H1 (cell line): Measurements from ENCODE around the gene GHRH. TPM values are rescaled to one million over a fixed set of nuclear protein-coding genes. Genes with fewer than 3 reads are reported as not detected.

Experiments
- CTCF ChIA-PET: fragments of 300-600 bp; sonication (Branson Sonifier 250); formaldehyde crosslinking; loops from one replicate; lab custom pipeline; 2021; ENCODE audit not compliant: partially characterized antibody; lab: Charles Lee
- POLR2A ChIA-PET: fragments of 300-600 bp; sonication (Branson Sonifier 250); formaldehyde crosslinking; loops from one replicate; lab custom pipeline; 2021; ENCODE audit warnings: inconsistent platforms; ENCODE audit not compliant: partially characterized antibody; lab: Charles Lee
- DNase-seq, 2 experiments: peaks; one replicate each; pipeline versions ENCODE4 v3.0.0 to v3.0.0-alpha.2; 2010 to 2022; ENCODE audit warnings: low spot score in 2 of 2, low read depth in 1 of 2, mixed read lengths in 1 of 2
- FAIRE-seq: peaks from 2 replicates; lab custom pipeline; 2011; peaks lifted over from hg19 to GRCh38; lab: Jason Lieb, UNC
- H2AFZ ChIP-seq: 2 replicates; pipeline ENCODE4 v1.8.1; 2012; ENCODE audit warnings: low read length, inconsistent platforms
- H2AK5ac ChIP-seq: 2 replicates; pipeline ENCODE4 v1.6.1; 2013; ENCODE audit warnings: low read depth, low read length
- H2BK120ac ChIP-seq: replicated peaks from 2 replicates; pipeline ENCODE3; 2013; ENCODE audit warnings: low read depth, low read length, inconsistent platforms
- H2BK12ac ChIP-seq: 2 replicates; pipeline ENCODE4 v1.6.1; 2013; ENCODE audit warnings: low read depth, low read length
- H2BK15ac ChIP-seq: 2 replicates; pipeline ENCODE4 v1.6.1; 2013; ENCODE audit warnings: low read length
- H2BK20ac ChIP-seq: 2 replicates; pipeline ENCODE4 v1.6.1; 2013; ENCODE audit warnings: low read length
- H2BK5ac ChIP-seq: 2 replicates; pipeline ENCODE4 v1.6.1; 2013; ENCODE audit warnings: low read depth, low read length
- H3K14ac ChIP-seq: 2 replicates; pipeline ENCODE4 v1.6.1; 2013; ENCODE audit warnings: inconsistent platforms; ENCODE audit not compliant: insufficient read length
- H3K18ac ChIP-seq: 2 replicates; pipeline ENCODE4 v1.6.1; 2013; ENCODE audit warnings: low read length; ENCODE audit errors: extremely low read depth
- H3K23ac ChIP-seq: 2 replicates; pipeline ENCODE4 v1.6.1; 2013; ENCODE audit warnings: inconsistent platforms; ENCODE audit not compliant: insufficient read length
- H3K23me2 ChIP-seq: 2 replicates; pipeline ENCODE4 v1.6.1; 2013; ENCODE audit warnings: low read depth, low read length
- H3K27ac ChIP-seq: 2 replicates; pipeline ENCODE4 v1.6.1; 2011; ENCODE audit warnings: low read depth, low read length, inconsistent platforms
- H3K27me3 ChIP-seq, 4 experiments: replicated peaks in 1 of 4; 1 replicate in 1 of 4; 2 replicates in 3 of 4; pipeline versions ENCODE4 v1.6.1 to v1.8.1; 2011 to 2013; ENCODE audit warnings: low read length in 3 of 4, mild to moderate bottlenecking in 3 of 4, inconsistent platforms in 2 of 4, mixed read lengths in 2 of 4, moderate library complexity in 1 of 4; ENCODE audit not compliant: control insufficient read depth in 3 of 4, insufficient read depth in 3 of 4; ENCODE audit errors: extremely low read depth in 1 of 4
- H3K36me3 ChIP-seq, 4 experiments: 2 replicates each; pipeline versions ENCODE4 v1.6.1 to v1.8.1; 2011 to 2013; ENCODE audit warnings: mild to moderate bottlenecking in 4 of 4, low read length in 3 of 4, moderate library complexity in 2 of 4, control low read depth in 1 of 4, inconsistent platforms in 1 of 4; ENCODE audit not compliant: insufficient read depth in 4 of 4, control insufficient read depth in 2 of 4
- H3K4ac ChIP-seq: replicated peaks from 2 replicates; pipeline ENCODE3; 2013; ENCODE audit warnings: low read length, low read depth, mixed read lengths, inconsistent platforms; ENCODE audit not compliant: insufficient read length
- H3K4me1 ChIP-seq, 4 experiments: replicated peaks in 1 of 4; 1 replicate in 1 of 4; 2 replicates in 3 of 4; pipeline versions ENCODE4 v1.6.1 to v1.8.1; 2011 to 2013; ENCODE audit warnings: low read length in 3 of 4, inconsistent platforms in 2 of 4, mixed read lengths in 1 of 4; ENCODE audit not compliant: insufficient read depth in 4 of 4, control insufficient read depth in 3 of 4
- H3K4me2 ChIP-seq, 2 experiments: 2 replicates each; pipeline versions ENCODE4 v1.6.1 to v1.8.1; 2011 to 2013; ENCODE audit warnings: low read depth in 2 of 2, low read length in 2 of 2, control low read depth in 1 of 2, inconsistent platforms in 1 of 2, mild to moderate bottlenecking in 1 of 2; ENCODE audit not compliant: insufficient read depth in 1 of 2
- H3K4me3 ChIP-seq, 4 experiments: fragments of 200-600, 300-600 bp in 1 of 4; sonication (generic), shearing (Covaris generic), sonication (Bioruptor Twin) in 1 of 4; 2 replicates each; pipeline versions ENCODE4 v1.5.1 to v1.8.1; 2011 to 2016; ENCODE audit warnings: low read length in 4 of 4, low read depth in 3 of 4, control low read depth in 2 of 4, inconsistent platforms in 2 of 4, mild to moderate bottlenecking in 2 of 4, mixed read lengths in 1 of 4, moderate library complexity in 1 of 4; ENCODE audit not compliant: insufficient read depth in 2 of 4; ENCODE audit errors: extremely low read depth in 1 of 4
- H3K56ac ChIP-seq: replicated peaks from 2 replicates; pipeline ENCODE3; 2013; ENCODE audit warnings: low read depth, mild to moderate bottlenecking, mixed read lengths, low read length, inconsistent platforms; ENCODE audit not compliant: insufficient read length
- H3K79me1 ChIP-seq: 2 replicates; pipeline ENCODE4 v1.6.1; 2013; ENCODE audit warnings: low read depth, low read length, control low read depth
- H3K79me2 ChIP-seq, 2 experiments: 2 replicates each; pipeline versions ENCODE4 v1.6.1 to v1.8.1; 2012 to 2013; ENCODE audit warnings: low read length in 2 of 2, mild to moderate bottlenecking in 2 of 2, inconsistent platforms in 1 of 2; ENCODE audit not compliant: insufficient read depth in 2 of 2, control insufficient read depth in 1 of 2
- H3K9ac ChIP-seq, 4 experiments: replicated peaks in 1 of 4; 1 replicate in 1 of 4; 2 replicates in 3 of 4; pipeline versions ENCODE4 v1.6.1 to v1.8.1; 2011 to 2013; ENCODE audit warnings: low read depth in 3 of 4, low read length in 3 of 4, control low read depth in 2 of 4, mild to moderate bottlenecking in 2 of 4, moderate library complexity in 2 of 4, inconsistent platforms in 1 of 4; ENCODE audit errors: extremely low read depth in 1 of 4
- H3K9me3 ChIP-seq, 2 experiments: 2 replicates each; pipeline versions ENCODE4 v1.6.1 to v1.8.1; 2012 to 2013; ENCODE audit warnings: mild to moderate bottlenecking in 2 of 2, moderate library complexity in 2 of 2, control low read depth in 1 of 2, inconsistent platforms in 1 of 2, low read depth in 1 of 2, low read length in 1 of 2, mixed read lengths in 1 of 2; ENCODE audit not compliant: insufficient read depth in 2 of 2
- H4K20me1 ChIP-seq, 2 experiments: replicated peaks in 1 of 2; 2 replicates each; pipeline versions ENCODE3 to v1.8.1; 2011 to 2013; ENCODE audit warnings: inconsistent platforms in 2 of 2, low read length in 2 of 2, mild to moderate bottlenecking in 1 of 2; ENCODE audit not compliant: insufficient read depth in 2 of 2, control insufficient read depth in 1 of 2
- H4K5ac ChIP-seq: 2 replicates; pipeline ENCODE4 v1.6.1; 2013; ENCODE audit warnings: low read length, low read depth, mixed read lengths, inconsistent platforms; ENCODE audit not compliant: insufficient read length
- H4K8ac ChIP-seq: 2 replicates; pipeline ENCODE4 v1.8.0; 2013; ENCODE audit warnings: mild to moderate bottlenecking, moderate library complexity, low read length, inconsistent platforms; ENCODE audit not compliant: insufficient read depth; ENCODE audit errors: extremely low read depth
- H4K91ac ChIP-seq: replicated peaks from 2 replicates; pipeline ENCODE3; 2013; ENCODE audit warnings: low read length, mixed read lengths, inconsistent platforms; ENCODE audit not compliant: insufficient read length
- ATF2 ChIP-seq: IDR thresholded peaks from 2 replicates; pipeline ENCODE4 v1.6.1; 2012; ENCODE audit warnings: low read length, inconsistent platforms
- CREB1 ChIP-seq: IDR thresholded peaks from 2 replicates; pipeline ENCODE4 v1.6.1; 2012; ENCODE audit warnings: inconsistent platforms
- JUN ChIP-seq: IDR thresholded peaks from 2 replicates; pipeline ENCODE4 v1.6.1; 2011; ENCODE audit warnings: low read depth, mild to moderate bottlenecking, improper control_type of control experiment, low read length
- RXRA ChIP-seq: IDR thresholded peaks from 2 replicates; pipeline ENCODE4 v1.6.1; 2011; ENCODE audit warnings: low read depth, mild to moderate bottlenecking, low read length, moderate library complexity; ENCODE audit not compliant: insufficient read depth
- TEAD4 ChIP-seq: IDR thresholded peaks from 2 replicates; pipeline ENCODE4 v1.6.1; 2012; ENCODE audit warnings: low read depth, low read length, inconsistent platforms, mixed read lengths
- WGBS, 2 experiments: shearing (Covaris generic) in 1 of 2; methylation state at CpG; one replicate each; pipeline versions ENCODE4 v1.1.6 to v1.1.7; 2013 to 2015; ENCODE audit warnings: low lambda C conversion rate in 2 of 2, mixed read lengths in 2 of 2, inconsistent platforms in 1 of 2, low coverage in 1 of 2, missing lambda C conversion rate in 1 of 2; ENCODE audit not compliant: insufficient replicate concordance in 2 of 2, insufficient coverage in 1 of 2, insufficient read length in 1 of 2; ENCODE audit errors: extremely low coverage in 1 of 2, missing lambda C conversion rate in 1 of 2; 5-methylcytosine and 5-hydroxymethylcytosine counted together
- polyA plus RNA-seq, 7 experiments: library from polyadenylated mRNA; depleted of rRNA in 3 of 7; stranded (reverse) in 5 of 7; unstranded in 2 of 7; fragments of >200 nt in 5 of 7; fragments of 200-250 nt in 2 of 7; gene quantifications; 1 replicate in 5 of 7; 2 replicates in 1 of 7; 4 replicates in 1 of 7; pipeline versions ENCODE4 v1.2.1 to v1.2.3, GENCODE V29; 2011 to 2013; ENCODE audit warnings: missing spikeins in 2 of 7, mixed read lengths in 2 of 7
- total RNA-seq: library from RNA; stranded (reverse); fragmentation: NEBNext Ultra II Directional; extraction: Animal tissue kit (Norgen Biotek cat#: 25700); gene quantifications from 2 replicates; pipeline ENCODE4 v1.2.1, GENCODE V29; 2021

GHRH gene
- total and polyA plus RNA-seq, 2 of the 8 experiments (the other 6 are each of a cell fraction or from before 2014, with no cell fraction given) = not detected

- H2BK20ac ChIP-seq = no peak overlapping the region
- no peaks in the 10 kb centered on the region for H4K20me1 ChIP-seq
- H2BK120ac ChIP-seq = no peak overlapping the region
- H3K36me3 ChIP-seq = peaks cover 0 to 17% (median 11%) of the 10 kb centered on the region in 4 experiments; a peak in 5 of 8 replicates
- no peak overlapping the region for H4K8ac ChIP-seq
- H3K23ac ChIP-seq = no peak overlapping the region
- no peak overlapping the region for H2BK5ac ChIP-seq
- no peak overlapping the region for H3K14ac ChIP-seq
- H4K5ac ChIP-seq = no peak overlapping the region
- no peak overlapping the region for H2AFZ ChIP-seq
- DNase-seq (no peak), FAIRE-seq (no peak)
- H3K9me3 ChIP-seq = no peaks in the 10 kb centered on the region; a peak in 1 of 4 replicates
- no peak overlapping the region for H4K91ac ChIP-seq
- 86% methylated on average over 6 of the region's 6 CpGs; no CpG with 5 or more reads in 1 of the 2 experiments for WGBS, 2 experiments
- H2AK5ac ChIP-seq = no peak overlapping the region
- no peak overlapping the region for H3K4ac ChIP-seq
- no peak overlapping the region for H3K27ac ChIP-seq
- no peaks in the 10 kb centered on the region for H3K4me1 ChIP-seq
- no peak overlapping the region for H3K4me2 ChIP-seq
- H3K4me3 ChIP-seq = no peak overlapping the region
- H2BK15ac ChIP-seq = no peak overlapping the region
- no peaks in the 10 kb centered on the region for H3K23me2 ChIP-seq
- H2BK12ac ChIP-seq = no peak overlapping the region
- POLR2A ChIA-PET = interaction anchor here (0.6 to 1.5 kb wide), 2 partner anchors 12 to 71 kb away, joined by 4 to 5 read pairs; no protein-coding TSS in a partner anchor
- TF ChIP-seq RXRA (no peak), TEAD4 (no peak), CREB1 (no peak), JUN (no peak), ATF2 (no peak)
- H3K79me2 ChIP-seq = peaks cover 0 to 32% of the 10 kb centered on the region in 2 experiments; a peak in 3 of 4 replicates
- no peak overlapping the region for H3K56ac ChIP-seq
- H3K79me1 ChIP-seq = peaks cover 3% of the 10 kb centered on the region; the same call in 1 of the 2 replicates
- CTCF ChIA-PET = interaction anchor here (0.6 to 2.0 kb wide), 8 partner anchors 12 to 98 kb away, joined by 3 to 9 read pairs (median 3); no protein-coding TSS in a partner anchor
- no peaks in the 10 kb centered on the region for H3K27me3 ChIP-seq
- no peak overlapping the region for H3K9ac ChIP-seq
- H3K18ac ChIP-seq = no peak overlapping the region
Observed at GRCh38 chr20:37298190-37298939, 36.8 kb upstream of the GHRH start.
